GM18867 (cell line): Measurements from ENCODE around the gene C19orf44.
"Not testable (repeated sequence)": the region's sequence is repeated elsewhere in the genome, so short reads cannot be mapped to it uniquely, and the experiment has no call there.

Source experiments
- ATAC-seq: cut with Tn5 transposase; IDR thresholded peaks from one replicate; pipeline ENCODE4 v1.9.1; 2021; ENCODE audit warnings: mild to moderate bottlenecking, moderate library complexity; ENCODE audit not compliant: unreplicated experiment

Gene C19orf44

DNA sequence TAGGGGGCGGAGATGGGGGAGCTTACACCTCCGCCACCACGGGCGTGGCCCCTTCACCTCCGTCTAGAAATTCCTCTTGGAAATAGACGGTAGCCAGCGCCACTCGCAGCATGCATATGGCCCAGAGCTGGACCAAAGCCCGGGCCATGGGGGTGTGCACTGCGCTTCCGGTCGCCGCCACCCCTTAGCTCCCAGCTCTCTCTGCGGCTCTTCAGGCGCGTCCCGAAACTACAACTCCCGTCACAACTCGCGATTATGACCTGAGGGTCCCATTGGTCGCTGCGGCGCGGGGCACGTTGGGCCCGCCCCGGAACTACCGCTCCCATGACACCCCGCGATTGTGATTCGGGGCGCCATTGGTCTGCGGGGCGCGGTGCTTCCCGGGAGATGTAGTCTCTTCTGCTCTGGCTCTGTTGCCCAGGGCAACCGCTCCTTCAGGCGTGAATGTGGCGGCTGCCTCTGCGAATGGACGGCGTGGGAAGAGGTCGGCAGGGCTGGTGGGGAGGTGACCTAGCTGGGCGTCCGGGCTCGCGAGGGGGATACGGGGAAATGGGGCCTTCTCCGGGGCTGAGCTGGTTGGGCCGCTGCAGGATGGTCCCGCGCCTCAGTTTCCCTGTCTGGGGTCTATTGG lies at the start of gene C19orf44, which contains the start of gene CALR3:
Gene C19orf44 (plus strand): TSS at position 413 of the 631 bp plus-strand sequence. CDS start 4,399 bp downstream, outside the sequence.
Gene CALR3 (minus strand): TSS at position 186 of the 631 bp plus-strand sequence. CDS start 38 bp downstream, at position 148.
- ATAC-seq = peak; percentile 97

DNA sequence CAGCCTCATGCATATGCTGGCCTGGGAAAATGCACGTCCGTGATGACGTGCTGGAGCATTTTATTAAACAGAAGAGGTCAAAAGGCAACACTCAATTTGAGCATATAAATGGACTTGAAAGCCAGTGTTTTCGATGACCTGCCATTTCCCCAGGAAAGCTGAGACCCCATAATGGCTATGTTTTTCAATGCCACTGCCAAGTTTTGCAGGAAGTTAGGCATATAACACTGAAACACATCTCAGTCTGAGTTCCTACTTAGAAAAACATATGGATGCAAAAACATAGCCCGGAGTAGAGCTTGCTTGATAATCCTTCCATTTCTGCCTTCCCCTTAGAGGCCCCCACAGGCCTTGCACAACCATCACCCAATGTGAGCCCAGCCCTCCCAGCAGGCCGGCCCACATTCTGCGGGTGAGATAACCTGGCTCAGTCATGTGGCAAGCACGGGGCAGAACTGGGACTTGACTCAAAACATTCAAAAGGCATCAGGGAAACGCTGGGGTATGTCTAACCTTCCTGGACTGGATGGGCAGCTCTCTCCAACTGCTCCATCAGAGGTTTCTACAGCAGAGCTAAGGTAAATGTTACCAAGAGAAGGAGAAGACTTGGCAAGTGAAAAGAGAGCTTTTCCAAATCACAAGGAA lies 49.3 kb upstream of the C19orf44 start:
- peak; percentile 38 for ATAC-seq

DNA sequence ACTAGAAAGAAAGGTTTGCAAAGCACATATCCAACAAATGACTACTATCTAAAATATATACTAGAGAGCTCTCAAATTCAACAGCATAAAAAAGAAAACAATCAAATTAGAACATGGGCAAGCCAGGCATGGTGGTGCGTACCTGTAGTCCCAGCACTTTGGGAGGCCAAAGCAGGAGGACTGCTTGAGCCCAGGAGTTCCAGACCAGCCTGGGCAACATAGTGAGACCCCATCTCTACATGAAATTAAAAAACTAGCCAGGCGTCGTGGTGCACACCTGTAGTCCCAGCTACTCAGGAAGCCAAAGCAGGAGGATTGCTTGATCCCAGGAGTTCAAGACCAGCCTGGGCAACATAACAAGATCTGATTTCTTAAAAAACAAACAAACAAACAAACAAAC lies 47.3 kb upstream of the C19orf44 start:
- not testable (repeated sequence) for ATAC-seq

DNA sequence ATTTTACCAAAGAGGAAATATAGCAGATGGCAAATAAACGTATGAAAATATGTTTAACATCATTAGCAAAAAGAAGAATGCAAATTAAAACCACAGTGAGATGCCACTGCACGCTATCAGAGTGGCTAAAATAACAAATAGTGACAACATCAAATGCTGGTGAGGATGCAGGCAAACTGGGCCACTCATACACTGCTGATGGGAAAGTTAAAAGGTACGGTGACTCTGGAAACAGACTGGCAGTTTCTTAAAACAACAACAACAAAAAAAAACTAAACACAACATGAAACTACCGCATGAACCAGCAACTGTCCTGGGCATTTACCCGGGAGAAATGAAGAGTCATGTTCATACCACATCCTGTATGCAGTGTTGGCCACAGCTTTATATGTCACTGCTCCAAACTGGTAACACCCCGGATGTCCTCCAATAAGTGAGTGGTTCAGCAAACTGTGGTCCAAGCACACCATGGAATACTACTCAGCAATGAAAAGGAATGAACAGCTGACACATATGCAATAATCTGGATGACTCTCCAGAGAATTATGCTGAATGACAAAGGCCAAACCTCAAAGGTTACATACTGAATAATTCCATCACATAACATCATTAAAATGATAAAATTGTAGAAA lies 46.7 kb upstream of the C19orf44 start:
- ATAC-seq = peak; percentile 51

DNA sequence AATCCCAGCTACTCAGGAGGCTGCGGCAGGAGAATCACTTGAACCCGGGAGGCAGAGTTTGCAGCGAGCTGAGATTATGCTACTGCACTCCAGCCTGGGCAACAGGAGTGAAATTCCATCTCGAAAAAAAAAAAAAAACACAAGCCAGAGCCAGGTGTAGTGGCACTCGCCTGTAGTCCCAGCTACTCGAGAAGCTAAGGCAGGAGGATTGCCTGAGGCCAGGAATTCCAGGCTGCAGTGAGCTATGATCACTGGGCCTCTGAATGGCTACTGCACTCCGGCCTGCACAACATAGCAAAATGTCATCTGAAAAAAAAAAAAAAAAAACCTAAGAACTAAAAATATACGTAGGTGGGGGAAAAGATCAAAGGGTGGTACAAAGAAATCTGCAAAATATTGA lies 43.9 kb upstream of the C19orf44 start:
- no peak for ATAC-seq

DNA sequence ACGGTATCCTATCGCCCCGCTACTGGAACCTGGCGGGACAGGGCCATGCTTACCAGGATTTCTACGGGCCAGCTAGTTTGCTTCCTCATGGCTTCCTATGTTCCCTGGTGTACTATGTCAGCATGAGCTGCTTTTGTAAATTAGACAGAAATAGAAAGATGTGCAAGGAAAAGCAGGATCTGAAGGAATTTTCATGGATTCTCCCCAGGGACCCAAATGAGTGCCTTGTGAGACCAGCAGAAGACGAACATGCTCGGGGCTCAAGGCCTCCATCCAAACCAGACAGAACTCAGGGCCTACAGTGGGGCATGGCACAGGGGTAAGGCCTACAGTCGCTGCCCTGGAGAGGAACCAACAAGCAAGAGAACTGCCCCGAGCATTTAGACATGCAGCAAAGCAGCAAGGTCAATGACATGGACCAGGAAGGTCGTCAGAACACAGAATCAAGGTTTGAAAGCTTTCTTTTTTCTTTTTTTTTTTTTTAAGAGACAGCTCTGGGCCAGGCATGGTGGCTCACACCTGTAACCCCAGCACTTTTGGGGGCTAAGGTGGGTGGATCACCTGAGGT lies 41.8 kb upstream of the C19orf44 start:
- ATAC-seq = no peak

DNA sequence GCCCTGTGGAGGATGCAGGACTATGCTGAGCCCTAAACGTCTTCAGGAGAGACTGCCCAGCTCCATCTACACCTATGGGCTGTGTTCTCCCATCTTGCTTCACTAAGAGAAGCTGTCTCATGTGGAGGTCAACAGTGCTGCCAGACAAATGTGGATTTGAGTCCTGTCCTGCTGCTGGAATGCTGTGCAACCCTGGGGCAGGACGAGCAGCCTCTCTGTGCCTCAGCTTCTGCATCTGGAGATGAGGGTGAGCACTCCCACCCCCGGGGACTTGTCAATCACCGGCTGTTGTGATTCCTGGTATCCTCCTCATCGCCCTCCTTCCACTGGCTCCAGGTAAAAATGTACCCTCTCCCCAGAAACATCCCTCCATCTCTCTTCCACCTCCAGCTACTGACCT lies 40.7 kb upstream of the C19orf44 start:
- no peak for ATAC-seq

DNA sequence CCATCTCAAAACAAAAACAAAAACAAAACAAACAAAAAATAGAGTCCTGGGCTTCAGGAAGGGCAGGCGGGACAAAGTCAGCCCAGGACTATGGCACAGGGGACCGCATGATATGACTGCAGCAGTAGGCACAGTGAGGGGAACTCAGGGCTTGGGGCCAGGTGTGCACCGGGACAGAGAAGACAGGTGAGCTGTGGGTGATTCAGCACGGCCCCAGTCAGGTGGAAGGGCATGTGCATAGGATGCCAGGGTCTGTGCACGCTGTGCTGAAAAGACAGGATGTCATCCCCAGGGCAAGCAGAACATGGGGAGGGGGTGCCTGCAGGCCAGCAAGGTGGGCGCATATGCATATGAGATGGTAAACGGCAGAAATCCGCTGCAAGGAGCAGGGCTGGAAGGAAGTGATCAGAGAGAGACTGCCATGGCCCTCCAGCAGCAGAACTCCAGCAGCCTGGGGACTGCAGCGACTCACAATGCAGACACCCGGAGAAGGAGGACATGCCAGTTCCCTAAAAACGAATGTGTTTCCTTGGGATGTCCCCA lies 39.5 kb upstream of the C19orf44 start:
- no peak for ATAC-seq

DNA sequence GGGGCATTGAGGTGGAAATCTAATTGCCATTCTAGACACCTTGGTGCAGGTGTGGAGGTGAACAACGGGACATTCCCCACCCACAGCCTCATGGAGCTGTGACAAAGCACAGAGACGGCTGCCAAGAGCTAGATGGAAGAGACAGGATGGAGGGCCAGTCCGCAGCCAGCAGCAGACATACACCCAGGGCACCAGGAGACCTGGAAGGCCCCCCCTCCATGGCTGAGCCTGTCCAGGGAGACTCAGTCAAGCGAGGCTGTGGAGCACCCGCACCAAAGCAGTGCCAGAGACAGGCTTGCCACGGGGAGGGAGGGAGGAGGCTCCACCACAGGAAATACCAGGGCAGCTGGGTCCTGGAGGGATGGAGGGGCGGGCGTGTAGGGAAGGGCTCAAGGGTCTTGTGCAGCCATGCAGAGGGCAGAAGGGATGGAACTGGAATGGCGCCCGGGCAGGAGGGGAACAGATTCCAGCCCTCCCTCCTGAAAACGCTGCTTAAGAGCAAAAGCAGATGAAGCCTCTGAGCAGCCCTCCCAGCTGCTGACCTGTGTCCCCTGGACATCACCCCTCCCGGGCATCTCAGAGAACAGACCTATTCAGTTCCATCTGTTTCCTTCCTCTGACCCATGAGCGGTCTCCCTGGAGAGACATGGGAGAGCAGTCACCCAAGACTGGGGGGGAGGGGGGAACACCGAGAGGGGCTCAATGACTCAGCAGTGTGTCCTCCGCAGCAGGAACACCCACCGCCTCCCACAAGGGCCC lies 38.8 kb upstream of the C19orf44 start:
- no peak for ATAC-seq

DNA sequence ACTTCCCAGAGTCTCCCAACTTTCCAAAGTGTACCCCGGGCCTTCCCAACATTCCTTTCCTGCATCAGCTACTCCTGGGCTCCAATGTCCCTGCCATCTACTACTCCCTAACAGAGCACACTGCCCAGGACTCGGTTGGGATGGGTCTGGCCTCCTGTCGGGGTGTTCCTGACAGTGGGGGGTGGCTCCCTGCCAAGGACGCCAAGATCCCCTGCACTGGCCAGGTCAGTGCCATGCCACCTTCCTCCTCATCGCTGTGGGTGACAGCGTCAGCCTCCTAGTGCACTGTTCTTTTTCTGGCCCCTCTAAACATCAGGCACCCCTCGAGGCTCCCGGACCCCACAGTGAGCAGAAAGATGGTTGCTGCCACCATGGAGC lies 38.3 kb upstream of the C19orf44 start:
- ATAC-seq = no peak

DNA sequence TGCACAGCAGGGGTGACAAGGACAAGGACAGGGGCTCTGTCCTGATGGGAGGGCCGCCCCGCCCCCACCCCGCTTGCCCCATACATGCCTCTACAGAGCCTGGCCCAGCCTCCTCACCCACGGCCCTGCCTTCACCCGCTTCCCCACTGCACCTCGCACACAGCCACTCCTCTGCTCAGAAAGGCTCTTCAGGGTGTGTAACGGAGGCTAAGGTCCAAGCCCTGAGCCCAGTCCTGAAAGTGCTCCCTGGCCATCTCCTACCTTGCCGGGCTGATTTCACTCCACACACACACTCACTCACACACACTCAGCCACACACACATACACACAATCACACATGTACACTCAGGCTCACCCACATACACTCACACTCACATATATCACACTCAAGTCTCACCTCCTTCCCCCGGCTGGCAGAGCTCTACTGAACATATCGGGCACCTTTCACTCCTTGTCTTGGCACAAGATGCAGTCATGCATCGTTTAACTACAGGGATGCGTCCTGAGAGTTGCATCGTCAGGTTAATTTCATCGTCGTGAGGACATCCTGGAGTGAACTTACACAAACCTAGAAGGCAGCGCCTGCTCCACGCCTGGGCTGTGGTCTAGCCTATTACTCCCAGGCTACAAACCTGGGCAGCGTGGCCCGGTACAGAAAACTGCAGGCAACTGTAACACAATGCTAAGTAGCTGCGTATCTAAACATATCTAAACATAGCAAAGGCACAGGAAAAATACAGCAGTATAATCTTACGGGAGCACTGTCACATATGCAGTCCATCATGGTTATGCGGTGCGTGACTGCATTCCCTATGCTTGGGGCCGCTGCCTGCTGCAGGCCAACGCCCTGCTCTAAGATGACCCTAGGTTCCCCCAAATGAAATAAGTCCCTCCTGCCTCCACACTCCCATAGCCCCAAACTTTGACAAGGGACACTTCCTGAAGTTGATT lies 37.5 kb upstream of the C19orf44 start:
- no peak for ATAC-seq

DNA sequence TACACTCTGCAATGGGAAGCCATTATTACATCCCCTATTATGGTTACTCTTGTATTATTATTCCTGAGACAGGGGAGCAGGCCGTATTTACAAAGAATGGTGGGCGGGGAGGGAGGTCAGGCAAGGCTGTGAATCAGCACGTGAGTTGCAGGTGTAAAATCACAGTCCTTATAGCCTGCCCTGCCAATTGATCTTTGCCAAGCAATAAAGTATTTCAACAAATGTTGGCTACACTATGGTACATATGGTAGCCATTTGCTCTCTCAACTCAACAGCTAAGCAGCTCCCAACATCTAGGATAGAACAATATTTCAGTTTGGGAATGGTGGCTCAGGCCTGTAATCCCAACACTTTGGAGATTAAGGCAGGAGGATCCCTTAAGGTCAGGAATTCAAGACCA lies 36.5 kb upstream of the C19orf44 start:
- no peak for ATAC-seq

DNA sequence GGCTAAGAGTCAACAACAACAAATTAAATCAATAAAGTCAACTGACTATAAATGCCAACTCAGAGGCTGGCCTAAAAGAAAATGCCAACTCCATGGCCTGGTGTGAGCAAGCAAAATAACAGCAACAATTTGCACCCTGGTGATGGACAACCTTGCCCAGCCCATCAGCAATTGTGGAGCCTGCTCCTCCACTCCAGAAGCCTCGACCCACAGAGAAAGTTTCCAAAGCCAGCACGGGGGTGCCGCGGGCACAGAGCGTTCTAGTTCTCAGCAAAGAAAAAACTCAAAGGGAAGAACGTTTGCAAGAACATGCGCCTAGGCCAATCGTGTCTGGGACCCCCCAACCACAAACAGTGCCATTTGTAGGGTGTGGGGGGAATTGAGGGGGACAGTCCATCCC lies 35.7 kb upstream of the C19orf44 start:
- ATAC-seq = no peak

DNA sequence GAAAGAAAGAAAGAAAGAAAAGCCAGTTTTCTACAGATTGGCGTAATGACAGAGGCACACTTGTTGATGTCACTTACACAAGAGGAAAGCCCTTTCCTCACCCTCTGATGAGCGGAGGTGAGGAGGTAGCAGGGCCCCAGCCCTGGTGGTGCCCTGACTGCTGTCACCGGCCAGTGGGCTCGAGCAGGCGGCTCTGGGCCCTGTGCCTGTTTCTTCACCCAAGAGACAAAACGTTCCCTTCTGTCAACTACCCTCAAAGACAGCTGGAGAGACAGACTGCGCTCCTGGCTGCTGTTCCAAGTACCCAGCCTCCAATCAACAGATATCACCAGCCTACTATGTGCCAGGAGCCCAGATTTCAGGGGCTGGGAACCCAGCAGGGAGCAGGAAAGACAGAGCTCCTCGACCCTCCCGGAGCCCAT lies 34.6 kb upstream of the C19orf44 start:
- no peak for ATAC-seq

DNA sequence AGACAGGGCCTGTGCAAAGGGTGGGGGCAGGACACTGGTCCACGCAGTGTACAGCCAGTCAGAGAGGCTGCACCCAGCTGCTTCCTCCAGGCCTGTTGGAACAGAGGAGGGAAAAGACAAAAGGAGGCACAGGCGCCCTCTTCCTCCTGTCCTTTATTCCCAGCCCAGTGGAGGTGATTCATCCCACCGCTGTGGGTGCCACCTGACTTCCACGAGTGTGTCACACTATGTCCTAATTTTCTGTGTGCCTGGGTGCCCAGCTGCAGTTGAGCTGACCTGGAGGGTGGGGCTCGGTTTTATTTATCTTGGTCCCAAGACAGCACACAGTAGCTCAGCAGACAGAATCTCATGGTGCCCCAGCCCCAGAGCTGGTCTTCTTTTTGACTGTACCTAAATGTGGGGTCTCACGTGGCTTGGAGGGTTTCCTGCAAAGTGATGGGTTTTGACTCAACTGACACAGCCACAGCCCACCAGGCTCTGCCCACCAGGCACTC lies 33.4 kb upstream of the C19orf44 start:
- ATAC-seq = no peak

DNA sequence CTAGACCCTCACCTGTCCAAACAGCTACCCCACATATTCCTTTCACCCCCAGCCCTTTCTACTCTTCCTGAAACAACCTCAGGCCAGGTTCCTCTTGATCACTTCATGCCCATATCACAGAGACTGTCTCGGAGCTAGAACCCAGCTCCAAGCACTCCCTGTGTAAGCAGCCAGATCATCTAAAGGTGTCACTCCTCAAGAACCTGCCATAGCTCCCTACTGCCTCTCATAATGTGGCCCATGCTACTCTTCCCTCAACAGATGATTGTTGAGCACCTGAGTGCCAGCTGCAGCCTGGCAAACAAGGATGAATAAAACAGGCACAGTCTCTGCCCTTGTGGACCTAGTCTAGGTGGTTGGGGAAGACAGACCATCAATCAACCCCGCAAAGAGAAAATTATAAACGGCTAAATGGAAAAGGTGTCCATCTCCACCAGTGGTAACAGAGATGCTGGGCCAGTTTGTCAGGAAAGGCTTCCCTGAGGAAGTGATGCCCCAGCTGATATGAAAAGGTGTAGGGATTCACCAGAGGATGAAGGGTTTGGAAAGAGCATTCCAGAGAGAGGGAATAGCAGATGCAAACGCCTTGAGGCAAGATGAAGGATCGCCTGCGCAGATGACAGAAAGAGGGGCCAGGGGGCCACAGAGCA lies 32.7 kb upstream of the C19orf44 start:
- no peak for ATAC-seq

DNA sequence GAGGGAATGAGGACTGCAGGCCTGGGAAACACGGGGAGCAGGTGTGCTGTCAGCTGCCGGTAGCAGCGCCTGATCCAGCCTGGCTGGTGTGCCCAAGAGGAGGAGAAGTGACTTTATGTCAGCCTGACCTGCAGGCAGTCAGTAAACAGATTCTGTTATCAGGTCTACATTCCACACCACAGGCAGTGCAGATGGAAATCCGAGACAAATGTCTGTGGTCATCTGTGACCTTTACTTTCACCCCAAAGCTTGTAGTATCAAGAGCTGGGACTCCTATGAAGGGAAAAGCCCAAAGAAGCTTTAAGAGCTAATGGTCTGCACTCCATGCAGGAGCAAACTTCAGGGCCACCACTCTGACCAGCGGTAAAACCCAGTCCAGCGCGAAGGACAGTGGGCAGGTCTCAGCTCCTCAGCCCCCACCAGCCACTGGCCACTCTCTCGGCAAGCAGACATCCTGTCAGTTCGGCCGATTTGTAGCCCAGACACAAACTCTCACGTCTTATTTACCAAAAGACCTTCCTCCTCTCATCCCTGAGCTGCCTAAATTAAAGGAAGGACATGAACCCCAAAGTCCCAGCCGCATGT lies 32.1 kb upstream of the C19orf44 start:
- ATAC-seq = no peak

DNA sequence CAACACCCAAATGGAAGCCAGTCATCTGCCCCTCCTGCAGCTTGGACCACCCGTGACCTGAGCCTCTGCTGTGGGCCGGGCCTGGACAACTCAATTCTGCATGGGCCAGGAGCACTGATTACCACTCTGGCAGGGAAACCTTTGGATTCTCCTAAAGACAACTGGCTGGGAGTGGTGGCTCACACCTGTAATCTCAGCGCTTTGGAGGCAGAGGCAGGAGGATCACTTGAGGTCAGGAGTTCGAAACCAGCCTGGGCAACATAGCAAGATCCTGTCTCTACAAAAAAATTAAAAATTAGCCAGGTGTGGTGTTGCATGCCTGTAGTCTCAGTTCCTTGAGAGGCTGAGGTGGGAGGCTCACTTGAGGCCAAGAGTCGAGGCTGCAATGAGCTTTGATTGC lies 31.0 kb upstream of the C19orf44 start:
- no peak for ATAC-seq
